ENCODE data around the gene PARD3B. TPM values are rescaled to one million over a fixed set of nuclear protein-coding genes. Genes with fewer than 3 reads are reported as not detected.

Gene PARD3B
- total and polyA plus RNA-seq, 10 of the 15 experiments (the other 5 are each of a cell fraction or from before 2014, with no cell fraction given), result 0.01 to 0.54 (median 0.07) TPM; not detected in 7

GRCh38 chr2:205280596-205281236 is 735.4 kb downstream of the PARD3B start:
- no peak for TF ChIP-seq NFYA (IDR thresholded peaks at IDR 0.05; ENCODE audit: borderline replicate concordance, low read depth, low read length)
- TF ChIP-seq CEBPZ (IDR thresholded peaks at IDR 0.05; ENCODE audit: low read depth, low read length), result no peak
- no peak for TF ChIP-seq EP300 (IDR thresholded peaks at IDR 0.05; ENCODE audit: borderline replicate concordance in 1 of 2, control insufficient read depth in 1 of 2, low read depth in 2 of 2, low read length in 2 of 2)
- no peak for TF ChIP-seq TARDBP (IDR thresholded peaks at IDR 0.05; ENCODE audit: borderline replicate concordance)
- TF ChIP-seq ZNF384 (IDR thresholded peaks at IDR 0.05; ENCODE audit: borderline replicate concordance, low read depth, low read length), result no peak
- TF ChIP-seq IRF5 (IDR thresholded peaks at IDR 0.05; ENCODE audit: borderline replicate concordance), result no peak
- TF ChIP-seq HDAC6 (IDR thresholded peaks at IDR 0.05; ENCODE audit: unreplicated experiment), result no peak
- BruUV-seq (replicated peaks), result no TSS peak
- DNase-seq (ENCODE audit: low read depth, low spot score), result no peak
- no peak for ATAC-seq
- no peak for FAIRE-seq
- Histone ChIP-seq H3K9ac (ENCODE audit: control insufficient read depth, insufficient read depth, low read length) (no peak overlapping the region), H3K27me3 (replicated peaks in 1 of 2; ENCODE audit: control insufficient read depth in 2 of 2, insufficient read depth in 2 of 2, low read length in 1 of 2) (no peaks in the 10 kb centered on the region), H2AFZ (ENCODE audit: control insufficient read depth, low read depth, low read length) (no peak overlapping the region), H3K36me3 (ENCODE audit: control insufficient read depth in 2 of 2, insufficient read depth in 2 of 2, low read length in 1 of 2) (no peaks in the 10 kb centered on the region), H3K4me2 (ENCODE audit: control insufficient read depth, insufficient read depth) (no peak overlapping the region), H4K20me1 (ENCODE audit: control insufficient read depth, insufficient read depth) (no peaks in the 10 kb centered on the region; the same call in 1 of the 2 replicates), H3K27ac (ENCODE audit: control insufficient read depth, insufficient read depth) (no peak overlapping the region), H3K79me2 (ENCODE audit: control insufficient read depth, insufficient read depth, low read length) (no peaks in the 10 kb centered on the region), H3K4me3 (no peak overlapping the region), H3K4me1 (ENCODE audit: control insufficient read depth, insufficient read depth, low read length) (no peaks in the 10 kb centered on the region), H3K9me3 (replicated peaks; ENCODE audit: control insufficient read depth, insufficient read depth, low read length) (no peaks in the 10 kb centered on the region)
- intact Hi-C loops (cut with micrococcal nuclease; ENCODE audit: unreplicated experiment), result no loop called here
- SMC1A ChIA-PET (ENCODE audit: uncharacterized antibody, unreplicated experiment), result no interaction called here
- CTCF ChIA-PET, result interaction anchor here (0.6 kb wide), 1 partner anchor 550 kb away, joined by 3 read pairs; no protein-coding TSS in a partner anchor
- 25% methylated on average over 5 of the region's 5 CpGs for WGBS (ENCODE audit: insufficient coverage, insufficient replicate concordance, low lambda C conversion rate, missing lambda C conversion rate)
- in situ Hi-C loops (cut with MboI), result no loop called here
- RAD21 ChIA-PET (ENCODE audit: unreplicated experiment), result no interaction called here
- POLR2A ChIA-PET, result no interaction called here
